ENCODE data around the gene CD99L2.

The CD99L2 gene

DNA sequence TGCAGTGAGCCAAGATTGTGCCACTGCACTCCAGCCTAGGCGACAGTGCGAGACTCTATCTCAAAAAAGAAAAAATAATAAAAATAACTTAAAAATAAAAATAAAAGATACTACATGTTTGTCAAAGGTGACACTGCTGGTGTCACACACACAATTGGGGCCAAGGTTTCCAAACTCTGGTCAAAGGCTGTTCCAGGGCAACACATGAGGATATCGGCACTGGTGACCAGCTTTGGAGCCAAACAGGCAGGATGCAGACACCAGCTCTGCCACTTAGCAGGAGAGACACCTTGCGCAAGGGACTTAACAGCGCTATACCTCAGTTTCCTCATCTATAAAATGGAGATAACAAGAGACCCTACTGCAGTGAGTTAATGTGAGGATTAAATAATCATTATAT is 52.3 kb downstream of the CD99L2 start:
- no peak overlapping the region for H3K4me3 ChIP-seq (replicated peaks; ENCODE audit: low read depth, low read length)
- no peak for DNase-seq (ENCODE audit: low read depth)
- TF ChIP-seq, protein P1, sequence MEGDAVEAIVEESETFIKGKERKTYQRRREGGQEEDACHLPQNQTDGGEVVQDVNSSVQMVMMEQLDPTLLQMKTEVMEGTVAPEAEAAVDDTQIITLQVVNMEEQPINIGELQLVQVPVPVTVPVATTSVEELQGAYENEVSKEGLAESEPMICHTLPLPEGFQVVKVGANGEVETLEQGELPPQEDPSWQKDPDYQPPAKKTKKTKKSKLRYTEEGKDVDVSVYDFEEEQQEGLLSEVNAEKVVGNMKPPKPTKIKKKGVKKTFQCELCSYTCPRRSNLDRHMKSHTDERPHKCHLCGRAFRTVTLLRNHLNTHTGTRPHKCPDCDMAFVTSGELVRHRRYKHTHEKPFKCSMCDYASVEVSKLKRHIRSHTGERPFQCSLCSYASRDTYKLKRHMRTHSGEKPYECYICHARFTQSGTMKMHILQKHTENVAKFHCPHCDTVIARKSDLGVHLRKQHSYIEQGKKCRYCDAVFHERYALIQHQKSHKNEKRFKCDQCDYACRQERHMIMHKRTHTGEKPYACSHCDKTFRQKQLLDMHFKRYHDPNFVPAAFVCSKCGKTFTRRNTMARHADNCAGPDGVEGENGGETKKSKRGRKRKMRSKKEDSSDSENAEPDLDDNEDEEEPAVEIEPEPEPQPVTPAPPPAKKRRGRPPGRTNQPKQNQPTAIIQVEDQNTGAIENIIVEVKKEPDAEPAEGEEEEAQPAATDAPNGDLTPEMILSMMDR (IDR thresholded peaks at IDR 0.05; ENCODE audit: low read length, missing control alignments) = no peak

DNA sequence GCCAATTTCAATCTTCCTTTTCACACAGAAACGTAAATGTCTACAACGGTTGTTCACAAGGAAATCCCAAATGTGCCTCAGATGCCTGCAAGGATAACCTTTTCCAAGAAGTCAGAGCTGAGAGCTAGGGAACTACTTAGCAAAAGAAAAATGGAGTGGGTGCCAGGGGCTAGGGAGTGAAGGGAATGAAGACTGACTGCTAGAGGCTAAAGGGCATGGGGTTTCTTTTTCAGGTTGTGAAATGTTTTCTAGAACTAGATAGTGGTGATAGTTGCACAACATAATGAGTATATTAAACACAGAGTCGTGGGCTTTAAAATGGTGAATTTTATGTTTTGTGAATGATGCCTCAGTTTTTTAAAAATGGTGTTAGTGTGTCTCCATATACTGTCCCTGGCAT is 53.4 kb downstream of the CD99L2 start:
- no peak overlapping the region for H3K4me3 ChIP-seq (replicated peaks; ENCODE audit: low read depth, low read length)
- TF ChIP-seq, protein P1 (IDR thresholded peaks at IDR 0.05; ENCODE audit: low read length, missing control alignments) = no peak
- peak; percentile 16 for DNase-seq (ENCODE audit: low read depth)

DNA sequence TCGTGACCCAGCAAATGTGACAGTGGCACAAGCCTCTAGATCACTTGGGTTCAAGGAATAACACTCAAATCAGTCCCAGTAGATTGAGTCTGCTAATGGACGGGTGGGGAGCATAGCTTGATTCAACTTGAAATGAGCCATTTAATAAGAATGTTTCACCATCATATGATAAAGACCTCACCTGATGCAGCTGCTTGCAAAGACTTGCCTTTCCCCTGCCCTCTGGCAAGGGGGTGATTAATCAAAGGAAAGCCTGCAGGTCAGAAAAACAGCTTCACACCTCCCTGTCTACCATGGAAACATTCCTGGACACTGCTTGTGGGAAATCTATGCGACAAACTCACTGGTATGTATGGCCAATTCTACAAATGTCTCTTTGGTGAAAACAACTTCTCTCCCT is 54.5 kb downstream of the CD99L2 start:
- H3K4me3 ChIP-seq (replicated peaks; ENCODE audit: low read depth, low read length) = no peak overlapping the region
- DNase-seq (ENCODE audit: low read depth) = no peak
- TF ChIP-seq, protein P1 (IDR thresholded peaks at IDR 0.05; ENCODE audit: low read length, missing control alignments) = no peak

DNA sequence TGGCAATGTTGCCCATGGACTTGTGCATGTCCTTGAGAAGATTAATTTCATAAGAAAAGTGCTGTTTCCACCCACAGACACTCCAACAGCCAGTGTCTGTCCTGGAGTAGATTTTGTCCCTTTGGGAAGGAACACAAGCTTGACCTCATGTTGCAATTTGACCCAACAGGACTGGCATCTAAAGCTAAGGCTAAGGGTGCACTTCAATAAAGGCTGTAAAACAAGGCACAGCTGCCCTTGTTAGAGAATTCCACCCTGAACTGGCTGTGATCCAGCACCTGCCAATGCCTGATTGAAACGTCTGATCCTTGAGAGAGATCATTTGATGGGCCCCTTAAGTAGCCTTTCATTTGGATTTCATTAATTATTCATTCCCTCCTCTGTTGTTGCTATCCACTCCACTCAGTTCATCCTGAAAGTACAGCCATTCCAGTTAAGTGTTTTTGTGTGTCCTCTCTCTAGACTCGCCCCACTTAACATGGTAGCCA is 56.2 kb downstream of the CD99L2 start:
- no peak for DNase-seq (ENCODE audit: low read depth)
- TF ChIP-seq, protein P1 (IDR thresholded peaks at IDR 0.05; ENCODE audit: low read length, missing control alignments) = no peak
- no peak overlapping the region for H3K4me3 ChIP-seq (replicated peaks; ENCODE audit: low read depth, low read length)

DNA sequence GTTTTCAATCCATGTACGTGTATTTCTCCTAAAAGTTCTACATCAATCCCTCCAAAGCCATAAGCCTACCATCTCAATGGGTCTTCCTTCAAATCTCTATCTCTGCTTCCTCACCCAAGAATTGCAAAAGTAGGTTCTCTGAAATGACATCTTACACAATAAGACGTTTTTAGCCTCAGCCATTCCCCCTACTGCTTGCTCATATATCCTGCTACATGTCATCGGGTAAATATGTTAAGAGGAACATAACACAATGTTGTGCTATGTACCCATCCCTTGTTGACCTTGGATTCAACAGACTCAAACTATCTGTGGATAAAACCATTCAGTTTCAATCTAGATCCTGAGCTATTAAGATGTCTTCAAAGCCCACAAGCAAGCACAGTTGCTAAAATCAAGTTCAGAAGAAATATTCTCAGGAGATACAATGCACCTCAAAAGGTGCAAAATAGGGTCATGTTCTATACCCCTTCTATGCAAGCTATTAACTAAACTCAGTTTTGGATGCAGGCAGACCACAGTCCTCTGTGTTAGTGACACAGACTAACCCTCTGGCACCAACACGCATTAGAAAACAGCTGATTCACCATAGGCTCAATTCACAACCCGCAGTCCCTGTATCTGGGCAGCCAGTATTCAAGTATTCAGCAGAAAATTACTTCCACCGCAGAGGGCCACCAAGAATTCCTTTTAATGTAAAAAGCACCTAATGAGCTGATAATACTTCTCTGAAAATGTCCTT is 56.8 kb downstream of the CD99L2 start:
- TF ChIP-seq, protein P1 (IDR thresholded peaks at IDR 0.05; ENCODE audit: low read length, missing control alignments) = no peak
- H3K4me3 ChIP-seq (replicated peaks; ENCODE audit: low read depth, low read length) = no peak overlapping the region
- peak; percentile 61 for DNase-seq (ENCODE audit: low read depth)

DNA sequence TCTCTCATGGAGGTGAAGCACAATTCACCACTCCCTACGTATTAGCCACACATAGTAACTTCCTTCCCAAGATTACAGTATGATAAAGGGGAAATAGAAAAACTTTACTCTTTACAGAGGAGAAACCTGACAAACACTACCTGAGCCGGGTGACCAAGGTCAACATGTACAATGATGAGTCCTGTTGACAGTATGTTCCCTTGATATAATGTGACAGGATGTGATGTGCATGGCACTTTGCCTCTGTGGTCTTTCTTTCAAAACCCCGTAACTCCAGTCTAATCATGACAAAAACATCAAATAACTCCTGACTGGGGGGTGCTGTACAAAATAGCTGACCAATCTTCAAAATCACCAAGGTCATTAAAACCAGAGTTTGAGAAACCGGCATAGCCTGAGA is 60.6 kb downstream of the CD99L2 start:
- DNase-seq (ENCODE audit: low read depth) = no peak
- TF ChIP-seq, protein P1 (IDR thresholded peaks at IDR 0.05; ENCODE audit: low read length, missing control alignments) = no peak
- H3K4me3 ChIP-seq (replicated peaks; ENCODE audit: low read depth, low read length) = no peak overlapping the region

DNA sequence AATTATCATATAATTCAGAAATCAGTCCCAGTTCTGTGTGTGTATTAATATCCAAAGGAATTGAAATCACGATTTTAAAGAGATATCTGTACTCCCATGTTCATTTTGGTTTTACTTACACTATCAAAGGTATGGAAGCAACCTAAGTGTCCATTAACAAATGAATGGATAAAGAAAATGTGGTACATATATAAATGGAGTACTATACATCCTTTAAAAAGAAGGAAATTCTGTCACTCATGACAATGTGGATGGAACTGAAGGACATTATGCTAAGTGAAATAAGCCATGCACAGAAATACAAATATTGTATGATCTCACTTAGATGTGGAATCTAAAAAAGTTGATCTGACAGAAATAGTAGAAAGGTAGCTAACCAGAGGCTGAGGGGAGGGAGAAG is 63.8 kb downstream of the CD99L2 start:
- TF ChIP-seq, protein P1 (IDR thresholded peaks at IDR 0.05; ENCODE audit: low read length, missing control alignments) = no peak
- no peak for DNase-seq (ENCODE audit: low read depth)
- H3K4me3 ChIP-seq (replicated peaks; ENCODE audit: low read depth, low read length) = no peak overlapping the region
